CD4-positive, alpha-beta memory T cell (primary cell): ENCODE results near the gene PDLIM7. TPM values are rescaled to one million over a fixed set of nuclear protein-coding genes. Genes with fewer than 3 reads are reported as not detected.

Source experiments
- CTCF ChIA-PET: fragments of 350-600 bp; sonication (Branson Sonifier 250); formaldehyde crosslinking; loops from one replicate; lab custom pipeline; 2021; ENCODE audit warnings: inconsistent platforms; ENCODE audit not compliant: partially characterized antibody; lab: Charles Lee
- POLR2A ChIA-PET: fragments of 350-600 bp; sonication (Branson Sonifier 250); formaldehyde crosslinking; loops from one replicate; lab custom pipeline; 2021; ENCODE audit not compliant: partially characterized antibody; lab: Charles Lee
- DNase-seq, 5 donors: peaks; one replicate each; pipeline versions ENCODE4 v3.0.0 to v3.0.0-alpha.2; 2020 to 2022; ENCODE audit warnings: mixed read lengths in 1 of 5
- H3K27ac ChIP-seq: one replicate; pipeline ENCODE4 v1.7.0; 2013; ENCODE audit warnings: low read depth, low read length
- H3K27me3 ChIP-seq: 2 replicates; pipeline ENCODE4 v1.7.0; 2013; ENCODE audit warnings: mild to moderate bottlenecking, low read length, moderate library complexity; ENCODE audit not compliant: insufficient read depth
- H3K36me3 ChIP-seq: 2 replicates; pipeline ENCODE4 v1.7.0; 2013; ENCODE audit warnings: mild to moderate bottlenecking, low read length, moderate library complexity; ENCODE audit not compliant: insufficient read depth
- H3K4me1 ChIP-seq: 2 replicates; pipeline ENCODE4 v1.7.0; 2013; ENCODE audit warnings: mild to moderate bottlenecking, low read length, moderate library complexity; ENCODE audit not compliant: insufficient read depth
- H3K4me3 ChIP-seq, 2 donors: one replicate each; pipeline ENCODE4 v1.7.0; 2013; ENCODE audit warnings: low read length in 2 of 2, mild to moderate bottlenecking in 1 of 2
- H3K9me3 ChIP-seq, 2 donors: one replicate each; pipeline ENCODE4 v1.7.0; 2013; ENCODE audit warnings: low read length in 2 of 2, control low read depth in 1 of 2; ENCODE audit not compliant: control insufficient read depth in 1 of 2
- H3K27ac Mint-ChIP-seq, 7 donors: one replicate each; pipeline ENCODE4 v1.8.0; 2020 to 2021; ENCODE audit warnings: mixed read lengths in 7 of 7, mild to moderate bottlenecking in 6 of 7, inconsistent platforms in 3 of 7, moderate library complexity in 3 of 7
- H3K27me3 Mint-ChIP-seq, 2 donors: one replicate each; pipeline ENCODE4 v1.8.0; 2020 to 2021; ENCODE audit warnings: mixed read lengths in 2 of 2
- H3K36me3 Mint-ChIP-seq, 2 donors: one replicate each; pipeline ENCODE4 v1.8.0; 2020 to 2021; ENCODE audit warnings: mixed read lengths in 2 of 2, inconsistent platforms in 1 of 2, mild to moderate bottlenecking in 1 of 2
- H3K4me1 Mint-ChIP-seq, 4 donors: one replicate each; pipeline ENCODE4 v1.8.0; 2020 to 2021; ENCODE audit warnings: mixed read lengths in 4 of 4, mild to moderate bottlenecking in 1 of 4
- H3K4me3 Mint-ChIP-seq, 8 donors: one replicate each; pipeline ENCODE4 v1.8.0; 2020 to 2021; ENCODE audit warnings: mixed read lengths in 8 of 8, mild to moderate bottlenecking in 7 of 8, moderate library complexity in 6 of 8, inconsistent platforms in 3 of 8
- H3K9me3 Mint-ChIP-seq, 8 donors: one replicate each; pipeline ENCODE4 v1.8.0; 2020 to 2021; ENCODE audit warnings: mixed read lengths in 8 of 8, mild to moderate bottlenecking in 5 of 8, inconsistent platforms in 3 of 8, moderate library complexity in 1 of 8
- intact Hi-C: fragments of 100-400 bp; cut with micrococcal nuclease; formaldehyde crosslinking; loops from one replicate; pipeline ENCODE4 v1.15.1; 2023
- polyA plus RNA-seq, 2 donors: library from polyadenylated mRNA; unstranded; fragments of 300-500 nt; fragmentation: Illumina TruSeq; gene quantifications; one replicate each; pipeline ENCODE4 v1.2.3, GENCODE V29; 2021
- total RNA-seq, 2 experiments: library from RNA; stranded (reverse); gene quantifications; one replicate each; pipeline ENCODE4 v1.2.3, GENCODE V29; 2021

Gene PDLIM7
- total and polyA plus RNA-seq, 4 experiments from 2014 or later: 3.3 to 7.3 (median 4.6) TPM

DNA sequence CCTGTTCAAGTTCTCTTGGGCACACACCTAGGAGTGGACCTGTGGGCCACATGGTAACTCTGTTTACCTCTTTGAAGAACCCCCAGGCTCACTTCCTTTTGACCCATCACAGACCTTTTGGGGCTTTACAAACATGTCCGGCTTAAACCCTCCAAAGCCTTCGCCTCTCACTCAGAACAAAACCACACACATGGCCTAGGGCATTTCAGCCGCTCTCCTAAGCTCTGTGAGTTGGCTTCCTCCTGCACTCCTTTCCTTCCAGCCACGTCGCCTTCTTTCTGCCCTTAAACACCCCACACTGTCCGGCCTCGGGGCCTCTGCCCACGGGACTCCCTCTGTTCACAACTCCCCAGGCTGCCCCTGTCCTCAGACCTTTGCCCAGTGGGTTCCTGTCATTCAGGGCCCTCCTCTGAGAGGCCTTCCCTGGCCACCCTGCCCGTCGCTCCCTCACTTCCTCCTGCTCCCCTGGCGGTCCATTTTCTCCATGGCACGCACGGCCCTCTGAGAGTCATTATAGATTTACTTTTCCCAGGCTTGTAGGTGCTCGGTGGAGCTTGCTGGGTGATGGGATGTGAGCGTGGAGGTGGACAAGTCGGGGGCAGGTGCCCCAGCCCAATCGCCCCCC is 10.3 kb upstream of the PDLIM7 start:
- POLR2A ChIA-PET: no interaction called here
- Mint-ChIP-seq H3K27me3 (no peaks in the 10 kb centered on the region), H3K4me3 (no peak overlapping the region), H3K36me3 (peaks cover 11 to 15% of the 10 kb centered on the region in 2 donors), H3K4me1 (peaks cover 0 to 1% (median 0%) of the 10 kb centered on the region in 4 donors), H3K27ac (peak overlapping the region in 1 of 7 donors; percentile 35), H3K9me3 (no peaks in the 10 kb centered on the region)
- Histone ChIP-seq H3K9me3 (no peaks in the 10 kb centered on the region), H3K27ac (no peak overlapping the region), H3K27me3 (no peaks in the 10 kb centered on the region), H3K36me3 (peaks cover 17% of the 10 kb centered on the region), H3K4me1 (no peaks in the 10 kb centered on the region), H3K4me3 (no peak overlapping the region)
- CTCF ChIA-PET: interaction anchor here (1.2 kb wide), 3 partner anchors 12 to 147 kb away, joined by 3 read pairs; no protein-coding TSS in a partner anchor
- DNase-seq: no peak
- intact Hi-C loops: no loop called here

DNA sequence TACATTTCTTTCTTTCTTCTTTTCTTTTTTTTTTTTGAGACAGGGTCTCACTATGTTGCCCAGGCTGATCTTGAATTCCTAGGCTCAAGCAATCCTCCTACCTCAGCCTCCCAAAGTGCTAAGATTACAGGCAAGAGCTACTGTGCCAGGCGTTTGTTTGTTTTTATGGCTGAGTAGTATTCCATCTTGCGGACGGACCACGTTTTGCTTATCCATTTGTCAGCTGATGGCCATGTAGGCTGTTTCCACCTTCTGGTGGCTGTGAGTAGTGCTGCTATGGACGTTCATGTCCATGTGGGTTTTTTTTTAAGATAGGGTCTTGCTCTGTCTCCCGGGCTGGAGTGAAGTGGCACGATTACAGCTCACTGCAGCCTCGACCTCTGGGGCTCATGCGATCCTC is 9.8 kb upstream of the PDLIM7 start:
- Mint-ChIP-seq H3K4me1 (peaks cover 0 to 1% (median 0%) of the 10 kb centered on the region in 4 donors), H3K27me3 (no peaks in the 10 kb centered on the region), H3K9me3 (no peaks in the 10 kb centered on the region), H3K27ac (peak overlapping the region in 1 of 7 donors; percentile 35), H3K36me3 (peaks cover 11% of the 10 kb centered on the region in 2 donors), H3K4me3 (no peak overlapping the region)
- H3K27me3 ChIP-seq: no peaks in the 10 kb centered on the region
- peaks cover 11% of the 10 kb centered on the region for H3K36me3 ChIP-seq
- intact Hi-C loops: no loop called here
- no peak overlapping the region for H3K27ac ChIP-seq
- H3K4me1 ChIP-seq: no peaks in the 10 kb centered on the region
- ChIA-PET POLR2A (interaction anchor here (0.6 kb wide), 1 partner anchor 93 kb away, joined by 3 read pairs; the partner anchor contains the start of gene B4GALT7), CTCF (interaction anchor here (1.2 to 1.7 kb wide), 3 partner anchors 10 to 50 kb away, joined by 3 read pairs; partner anchors contain the start of gene PDLIM7)
- no peak for DNase-seq
- H3K9me3 ChIP-seq: no peaks in the 10 kb centered on the region
- H3K4me3 ChIP-seq: no peak overlapping the region

DNA sequence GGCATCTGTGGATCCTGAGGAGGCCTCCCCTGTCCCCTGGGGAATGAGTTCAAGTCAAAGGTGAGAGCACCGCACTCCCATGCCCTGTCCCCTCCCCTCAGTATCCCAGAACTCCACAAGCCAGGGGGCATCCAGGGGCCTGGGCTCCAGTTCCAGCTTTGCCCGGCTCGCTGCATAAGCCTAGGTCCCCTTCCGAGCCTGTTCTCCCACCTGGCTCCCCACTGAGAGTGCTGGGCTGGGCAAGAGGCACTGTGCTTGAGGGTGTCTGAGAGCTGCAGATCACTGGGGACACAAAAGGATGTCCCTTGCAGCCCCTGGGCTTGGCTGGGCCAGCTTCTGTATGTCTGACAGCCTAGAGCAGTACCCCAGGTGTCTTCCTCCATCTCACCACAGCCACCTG is 7.7 kb upstream of the PDLIM7 start:
- Mint-ChIP-seq H3K36me3 (no peaks in the 10 kb centered on the region), H3K27ac (no peak overlapping the region), H3K27me3 (no peaks in the 10 kb centered on the region), H3K9me3 (no peaks in the 10 kb centered on the region), H3K4me3 (no peak overlapping the region), H3K4me1 (peaks cover 0 to 5% (median 3%) of the 10 kb centered on the region in 4 donors)
- no peaks in the 10 kb centered on the region for H3K36me3 ChIP-seq
- ChIA-PET POLR2A (no interaction called here), CTCF (interaction anchor here (0.7 to 5.9 kb wide), 4 partner anchors 11 to 392 kb away, joined by 3 to 48 read pairs (median 4); no protein-coding TSS in a partner anchor)
- no peak for DNase-seq
- intact Hi-C loops: no loop called here
- no peaks in the 10 kb centered on the region for H3K4me1 ChIP-seq
- H3K27me3 ChIP-seq: no peaks in the 10 kb centered on the region
- no peak overlapping the region for H3K27ac ChIP-seq
- H3K4me3 ChIP-seq: no peak overlapping the region
- H3K9me3 ChIP-seq: no peaks in the 10 kb centered on the region

GRCh38 chr5:177504086-177505056 is 7.0 kb upstream of the PDLIM7 start:
- no peak for DNase-seq
- no peaks in the 10 kb centered on the region for H3K9me3 ChIP-seq
- POLR2A ChIA-PET: interaction anchor here (1.4 kb wide), 1 partner anchor 49 kb away, joined by 4 read pairs; no protein-coding TSS in a partner anchor
- Mint-ChIP-seq H3K27me3 (no peaks in the 10 kb centered on the region), H3K4me3 (no peak overlapping the region), H3K4me1 (peaks cover 0 to 6% (median 3%) of the 10 kb centered on the region in 4 donors), H3K27ac (no peak overlapping the region), H3K36me3 (no peaks in the 10 kb centered on the region), H3K9me3 (no peaks in the 10 kb centered on the region)
- CTCF ChIA-PET: interaction anchor here (1.1 to 7.9 kb wide), 5 partner anchors 100 to 390 kb away, joined by 3 to 110 read pairs (median 33); no protein-coding TSS in a partner anchor
- H3K27me3 ChIP-seq: no peaks in the 10 kb centered on the region
- H3K4me1 ChIP-seq: no peaks in the 10 kb centered on the region
- no peak overlapping the region for H3K27ac ChIP-seq
- H3K36me3 ChIP-seq: no peaks in the 10 kb centered on the region
- intact Hi-C loops: no loop called here
- no peak overlapping the region for H3K4me3 ChIP-seq

- no peak for DNase-seq
- H3K27ac Mint-ChIP-seq: no peak overlapping the region
- Histone ChIP-seq H3K4me3 (no peak overlapping the region), H3K9me3 (no peaks in the 10 kb centered on the region), H3K27me3 (no peaks in the 10 kb centered on the region), H3K36me3 (no peaks in the 10 kb centered on the region), H3K4me1 (no peaks in the 10 kb centered on the region), H3K27ac (no peak overlapping the region)
- no peaks in the 10 kb centered on the region for H3K27me3 Mint-ChIP-seq
- no peaks in the 10 kb centered on the region for H3K36me3 Mint-ChIP-seq
- H3K4me1 Mint-ChIP-seq: peaks cover 3 to 11% (median 5%) of the 10 kb centered on the region in 4 donors
- H3K4me3 Mint-ChIP-seq: no peak overlapping the region
- intact Hi-C loops: no loop called here
- POLR2A ChIA-PET: interaction anchor here (1.4 kb wide), 1 partner anchor 48 kb away, joined by 4 read pairs; no protein-coding TSS in a partner anchor
- CTCF ChIA-PET: interaction anchor here (1.1 to 7.9 kb wide), 7 partner anchors 11 to 389 kb away, joined by 3 to 110 read pairs (median 22); no protein-coding TSS in a partner anchor
- no peaks in the 10 kb centered on the region for H3K9me3 Mint-ChIP-seq
Observed at GRCh38 chr5:177503351-177504085, 6.1 kb upstream of the PDLIM7 start.

DNA sequence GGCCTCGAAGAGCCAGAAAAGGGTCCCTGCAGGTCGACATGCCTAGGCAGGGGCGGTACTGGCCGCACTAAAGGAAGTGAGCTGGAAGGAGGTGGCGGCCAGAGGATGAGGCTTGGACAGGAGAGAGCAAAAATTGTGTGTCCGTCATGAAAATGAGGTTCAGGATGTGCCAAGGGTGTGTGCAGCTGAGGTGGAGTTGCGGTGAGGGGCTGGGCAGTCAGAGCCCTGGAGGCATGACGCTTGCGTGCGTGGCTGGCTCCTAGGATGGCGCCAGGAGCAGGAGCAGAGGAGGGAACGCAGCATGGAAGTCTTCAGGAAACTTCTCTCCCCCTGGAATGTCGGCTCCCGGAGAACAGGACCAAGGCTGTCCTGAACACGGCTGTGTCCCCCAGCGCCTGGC is 5.5 kb upstream of the PDLIM7 start:
- Histone ChIP-seq H3K36me3 (no peaks in the 10 kb centered on the region), H3K27me3 (no peaks in the 10 kb centered on the region), H3K9me3 (no peaks in the 10 kb centered on the region), H3K4me1 (peaks cover 5% of the 10 kb centered on the region), H3K4me3 (no peak overlapping the region), H3K27ac (no peak overlapping the region)
- ChIA-PET CTCF (interaction anchor here (1.1 to 7.9 kb wide), 8 partner anchors 10 to 388 kb away, joined by 3 to 110 read pairs (median 14); no protein-coding TSS in a partner anchor), POLR2A (interaction anchor here (1.4 to 2.9 kb wide), 2 partner anchors 48 to 113 kb away, joined by 4 to 14 read pairs; no protein-coding TSS in a partner anchor)
- no peaks in the 10 kb centered on the region for H3K9me3 Mint-ChIP-seq
- H3K27ac Mint-ChIP-seq: peak overlapping the region in 1 of 7 donors; percentile 35
- H3K4me1 Mint-ChIP-seq: peaks cover 7 to 16% (median 10%) of the 10 kb centered on the region in 4 donors
- no peaks in the 10 kb centered on the region for H3K27me3 Mint-ChIP-seq
- intact Hi-C loops: no loop called here
- DNase-seq: no peak
- H3K36me3 Mint-ChIP-seq: no peaks in the 10 kb centered on the region
- no peak overlapping the region for H3K4me3 Mint-ChIP-seq
